GM23338 (cell line): ENCODE data around the gene TTC23. TPM values are rescaled to one million over a fixed set of nuclear protein-coding genes. Genes with fewer than 3 reads are reported as not detected.

Source experiments
- ATAC-seq: fragments of 200-7000 bp; cut with Tn5 transposase; 3 replicates; pipeline ENCODE4 v1.9.1; 2020
- DNase-seq: peaks from one replicate; pipeline ENCODE4 v3.0.0-alpha.2; 2015; ENCODE audit warnings: low spot score
- H2AFZ ChIP-seq: fragments of 200-600 bp; sonication (generic); 2 replicates; pipeline ENCODE4 v1.8.0; 2016; ENCODE audit warnings: antibody characterized with exemption, mild to moderate bottlenecking, moderate library complexity
- H3F3A ChIP-seq: fragments of 200-600 bp; sonication (generic); replicated peaks from 2 replicates; pipeline ENCODE4 v1.8.0; 2017; ENCODE audit warnings: antibody characterized with exemption, mixed run types, low read depth
- H3K27ac ChIP-seq: fragments of 200-600 bp; sonication (generic); 2 replicates; pipeline ENCODE4 v1.6.1; 2016; ENCODE audit warnings: low read depth
- H3K27me3 ChIP-seq: fragments of 200-600 bp; sonication (generic); 2 replicates; pipeline ENCODE4 v1.8.0; 2016; ENCODE audit warnings: mild to moderate bottlenecking, mixed run types, moderate library complexity; ENCODE audit not compliant: insufficient read depth
- H3K36me3 ChIP-seq: fragments of 200-600 bp; sonication (generic); 2 replicates; pipeline ENCODE4 v1.8.0; 2016; ENCODE audit warnings: mild to moderate bottlenecking; ENCODE audit not compliant: insufficient read depth
- H3K4me1 ChIP-seq: fragments of 200-600 bp; sonication (generic); 2 replicates; pipeline ENCODE4 v1.8.0; 2016; ENCODE audit warnings: mild to moderate bottlenecking, moderate library complexity; ENCODE audit not compliant: insufficient read depth
- H3K4me2 ChIP-seq: fragments of 200-600 bp; sonication (generic); 2 replicates; pipeline ENCODE4 v1.7.1; 2017; ENCODE audit warnings: mixed run types
- H3K4me3 ChIP-seq: fragments of 200-600 bp; sonication (generic); 2 replicates; pipeline ENCODE4 v1.6.1; 2016; ENCODE audit warnings: mixed run types
- H3K79me2 ChIP-seq: fragments of 200-600 bp; sonication (generic); replicated peaks from 2 replicates; pipeline ENCODE4 v1.8.0; 2017; ENCODE audit warnings: mild to moderate bottlenecking; ENCODE audit not compliant: insufficient read depth
- H3K9me2 ChIP-seq: fragments of 200-600 bp; sonication (generic); 2 replicates; pipeline ENCODE4 v1.8.0; 2017; ENCODE audit not compliant: insufficient read depth
- H4K20me1 ChIP-seq: fragments of 200-600 bp; sonication (generic); replicated peaks from 2 replicates; pipeline ENCODE4 v1.8.0; 2017; ENCODE audit warnings: mild to moderate bottlenecking; ENCODE audit not compliant: insufficient read depth
- H3K27ac Mint-ChIP-seq: 2 replicates; pipeline ENCODE4 v1.8.0; 2020; ENCODE audit warnings: inconsistent platforms, mild to moderate bottlenecking, moderate library complexity, mixed read lengths
- H3K27me3 Mint-ChIP-seq: 3 replicates; pipeline ENCODE4 v1.8.0; 2022; ENCODE audit warnings: low read depth, mild to moderate bottlenecking, moderate library complexity, mixed read lengths, inconsistent platforms; ENCODE audit not compliant: insufficient read depth, poor library complexity
- H3K36me3 Mint-ChIP-seq: 3 replicates; pipeline ENCODE4 v1.8.0; 2021; ENCODE audit warnings: low read depth, mild to moderate bottlenecking, inconsistent platforms, moderate library complexity, mixed read lengths
- H3K4me1 Mint-ChIP-seq: 3 replicates; pipeline ENCODE4 v1.8.0; 2020; ENCODE audit warnings: mild to moderate bottlenecking, inconsistent platforms, mixed read lengths
- H3K4me3 Mint-ChIP-seq: 3 replicates; pipeline ENCODE4 v1.8.0; 2021; ENCODE audit warnings: moderate library complexity, mild to moderate bottlenecking, inconsistent platforms, mixed read lengths
- H3K9me3 Mint-ChIP-seq: 3 replicates; pipeline ENCODE4 v1.8.0; 2020; ENCODE audit warnings: moderate library complexity, mild to moderate bottlenecking, inconsistent platforms, mixed read lengths
- CREB1 ChIP-seq: fragments of 250-450 bp; sonication (Bioruptor Pico); IDR thresholded peaks from 2 replicates; pipeline ENCODE4 v1.5.0; 2020; ENCODE audit warnings: low read depth, mild to moderate bottlenecking, moderate library complexity
- EZH2 ChIP-seq: fragments of 200-600 bp; sonication (generic); IDR thresholded peaks from one replicate; pipeline ENCODE4 v1.8.0; 2017; ENCODE audit warnings: antibody characterized with exemption, mild to moderate bottlenecking, low read depth; ENCODE audit not compliant: unreplicated experiment
- EZH2phosphoT487 ChIP-seq: fragments of 200-600 bp; sonication (generic); IDR thresholded peaks from one replicate; pipeline ENCODE4 v1.8.1; 2018; ENCODE audit warnings: antibody characterized with exemption; ENCODE audit not compliant: unreplicated experiment
- JUNB ChIP-seq: IDR thresholded peaks from one replicate; pipeline ENCODE4 v1.6.1; 2016; ENCODE audit warnings: antibody characterized with exemption; ENCODE audit not compliant: unreplicated experiment
- NANOG ChIP-seq: IDR thresholded peaks from 2 replicates; pipeline ENCODE4 v1.6.1; 2016; ENCODE audit warnings: antibody characterized with exemption, borderline replicate concordance
- POLR2AphosphoS5 ChIP-seq: IDR thresholded peaks from 2 replicates; pipeline ENCODE4 v1.6.1; 2016; ENCODE audit warnings: antibody characterized with exemption, low read depth
- REST ChIP-seq: IDR thresholded peaks from one replicate; pipeline ENCODE4 v1.6.1; 2018; ENCODE audit warnings: antibody characterized with exemption; ENCODE audit not compliant: unreplicated experiment
- STAT1 ChIP-seq: IDR thresholded peaks from one replicate; pipeline ENCODE4 v1.6.1; 2016; ENCODE audit warnings: antibody characterized with exemption; ENCODE audit not compliant: unreplicated experiment
- ZNF114 ChIP-seq: fragments of 250-450 bp; sonication (Bioruptor Pico); IDR thresholded peaks from 2 replicates; pipeline ENCODE4 v1.5.0; 2020; ENCODE audit warnings: mild to moderate bottlenecking, moderate library complexity
- ZNF331 ChIP-seq: fragments of 250-450 bp; sonication (Bioruptor Pico); IDR thresholded peaks from 2 replicates; pipeline ENCODE4 v1.5.0; 2020; ENCODE audit warnings: low read depth, mild to moderate bottlenecking, moderate library complexity
- ZNF462 ChIP-seq: fragments of 250-450 bp; sonication (Bioruptor Pico); IDR thresholded peaks from 2 replicates; pipeline ENCODE4 v1.5.0; 2020; ENCODE audit warnings: mild to moderate bottlenecking, moderate library complexity
- polyA plus RNA-seq: library from polyadenylated mRNA; unstranded; fragments of >200 nt; fragmentation: Nextera tagmentation; extraction: Ambion mirVana; gene quantifications from 2 replicates; pipeline ENCODE4 v1.2.1, GENCODE V29; 2016
- total RNA-seq: library from RNA; depleted of rRNA; stranded (reverse); fragments of >200 nt; shearing (Covaris generic); gene quantifications from 2 replicates; pipeline ENCODE4 v1.2.3, GENCODE V29; 2014
- TF ChIP-seq, protein P1 (sequence below), 2 experiments: fragments of 200-600 bp in 1 of 2; sonication (generic) in 1 of 2; conservative IDR thresholded peaks; 2 replicates each; pipeline versions ENCODE4 v1.5.1 to v1.6.1; 2016 to 2017; ENCODE audit warnings: antibody characterized with exemption in 2 of 2, low read depth in 2 of 2, mild to moderate bottlenecking in 2 of 2, moderate library complexity in 1 of 2
- TF ChIP-seq, protein P2 (sequence below): IDR thresholded peaks from 2 replicates; pipeline ENCODE4 v1.6.1; 2016; ENCODE audit warnings: antibody characterized with exemption

Gene TTC23
- total and polyA plus RNA-seq, 2 experiments from 2014 or later = 6.3 to 25.2 TPM

GRCh38 chr15:99146661-99147060 lies 102.7 kb downstream of the TTC23 start:
- Histone ChIP-seq H3K36me3 (no peaks in the 10 kb centered on the region), H2AFZ (no peak overlapping the region), H3K4me2 (no peak overlapping the region), H4K20me1 (no peaks in the 10 kb centered on the region), H3K27ac (no peak overlapping the region), H3F3A (no peaks in the 10 kb centered on the region), H3K4me1 (peaks cover 31% of the 10 kb centered on the region), H3K4me3 (no peak overlapping the region), H3K79me2 (no peaks in the 10 kb centered on the region), H3K27me3 (no peaks in the 10 kb centered on the region), H3K9me2 (no peaks in the 10 kb centered on the region)
- no peak for TF ChIP-seq ZNF114 (CRISPR knock-in tag)
- TF ChIP-seq EZH2 = no peak
- TF ChIP-seq POLR2AphosphoS5 = no peak
- TF ChIP-seq EZH2phosphoT487 = no peak
- no peak for TF ChIP-seq STAT1
- no peak for TF ChIP-seq NANOG
- no peak for TF ChIP-seq REST
- TF ChIP-seq, protein P1, sequence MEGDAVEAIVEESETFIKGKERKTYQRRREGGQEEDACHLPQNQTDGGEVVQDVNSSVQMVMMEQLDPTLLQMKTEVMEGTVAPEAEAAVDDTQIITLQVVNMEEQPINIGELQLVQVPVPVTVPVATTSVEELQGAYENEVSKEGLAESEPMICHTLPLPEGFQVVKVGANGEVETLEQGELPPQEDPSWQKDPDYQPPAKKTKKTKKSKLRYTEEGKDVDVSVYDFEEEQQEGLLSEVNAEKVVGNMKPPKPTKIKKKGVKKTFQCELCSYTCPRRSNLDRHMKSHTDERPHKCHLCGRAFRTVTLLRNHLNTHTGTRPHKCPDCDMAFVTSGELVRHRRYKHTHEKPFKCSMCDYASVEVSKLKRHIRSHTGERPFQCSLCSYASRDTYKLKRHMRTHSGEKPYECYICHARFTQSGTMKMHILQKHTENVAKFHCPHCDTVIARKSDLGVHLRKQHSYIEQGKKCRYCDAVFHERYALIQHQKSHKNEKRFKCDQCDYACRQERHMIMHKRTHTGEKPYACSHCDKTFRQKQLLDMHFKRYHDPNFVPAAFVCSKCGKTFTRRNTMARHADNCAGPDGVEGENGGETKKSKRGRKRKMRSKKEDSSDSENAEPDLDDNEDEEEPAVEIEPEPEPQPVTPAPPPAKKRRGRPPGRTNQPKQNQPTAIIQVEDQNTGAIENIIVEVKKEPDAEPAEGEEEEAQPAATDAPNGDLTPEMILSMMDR (conservative IDR thresholded peaks at IDR 0.05; ENCODE audit: low read depth in 2 of 2) = no peak
- TF ChIP-seq ZNF462 (CRISPR knock-in tag) = no peak
- TF ChIP-seq, protein P2, sequence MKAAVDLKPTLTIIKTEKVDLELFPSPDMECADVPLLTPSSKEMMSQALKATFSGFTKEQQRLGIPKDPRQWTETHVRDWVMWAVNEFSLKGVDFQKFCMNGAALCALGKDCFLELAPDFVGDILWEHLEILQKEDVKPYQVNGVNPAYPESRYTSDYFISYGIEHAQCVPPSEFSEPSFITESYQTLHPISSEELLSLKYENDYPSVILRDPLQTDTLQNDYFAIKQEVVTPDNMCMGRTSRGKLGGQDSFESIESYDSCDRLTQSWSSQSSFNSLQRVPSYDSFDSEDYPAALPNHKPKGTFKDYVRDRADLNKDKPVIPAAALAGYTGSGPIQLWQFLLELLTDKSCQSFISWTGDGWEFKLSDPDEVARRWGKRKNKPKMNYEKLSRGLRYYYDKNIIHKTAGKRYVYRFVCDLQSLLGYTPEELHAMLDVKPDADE = no peak
- no peak for TF ChIP-seq CREB1 (CRISPR knock-in tag)
- no peak for TF ChIP-seq ZNF331 (CRISPR knock-in tag)
- no peak for TF ChIP-seq JUNB
- Mint-ChIP-seq H3K4me3 (no peak overlapping the region), H3K4me1 (peaks cover 42% of the 10 kb centered on the region), H3K27ac (no peak overlapping the region), H3K36me3 (peaks cover 10% of the 10 kb centered on the region), H3K9me3 (no peaks in the 10 kb centered on the region), H3K27me3 (peaks cover 3% of the 10 kb centered on the region)
- ATAC-seq (no peak), DNase-seq (no peak)
